CD4-positive, alpha-beta T cell treated with Interleukin-21 for 1 hour (primary cell): ENCODE results near the gene TRAF3.

Experiments used
- DNase-seq: peaks from one replicate; pipeline ENCODE4 v3.0.0-alpha.2; 2020

The TRAF3 gene

DNA sequence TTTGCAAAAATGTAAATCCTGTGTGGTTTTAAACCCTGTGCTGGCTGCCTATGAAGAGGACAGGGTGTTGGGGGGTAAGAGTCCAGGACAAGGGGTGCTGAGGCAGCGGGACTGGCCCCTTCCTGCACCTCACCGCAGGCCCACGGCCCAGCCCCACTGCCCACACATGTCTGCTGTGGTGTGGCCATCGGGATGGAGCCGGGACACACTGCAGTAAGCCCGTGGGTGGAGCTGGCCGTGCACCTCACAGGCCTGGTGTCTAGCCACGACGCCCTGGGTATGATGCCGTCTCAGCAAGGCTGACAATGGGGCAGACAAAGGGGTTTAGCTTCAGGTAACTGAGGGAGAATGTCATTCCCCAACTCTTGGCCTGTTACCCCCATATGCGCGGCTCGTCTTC, 164.8 kb downstream of the TRAF3 start:
- no peak for DNase-seq

DNA sequence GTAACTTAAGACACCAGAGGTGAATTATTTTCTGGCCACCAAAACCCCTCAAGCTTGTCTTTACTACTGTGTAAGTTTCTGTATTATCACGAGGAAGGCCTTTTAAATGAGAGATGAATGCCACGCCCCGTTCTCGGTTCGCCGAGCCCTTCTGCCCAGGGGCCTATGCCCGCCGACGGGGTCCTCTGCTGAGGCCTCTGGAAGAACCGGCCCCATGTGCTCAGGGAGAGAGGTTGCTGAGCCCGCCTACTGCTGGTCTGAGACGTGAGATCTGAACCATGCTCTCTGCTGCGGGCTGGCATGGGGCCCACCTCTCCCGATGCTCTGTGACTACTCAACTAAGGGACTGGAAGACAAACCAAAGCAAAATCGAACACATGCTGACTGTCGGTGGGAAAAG, 166.2 kb downstream of the TRAF3 start:
- no peak for DNase-seq

DNA sequence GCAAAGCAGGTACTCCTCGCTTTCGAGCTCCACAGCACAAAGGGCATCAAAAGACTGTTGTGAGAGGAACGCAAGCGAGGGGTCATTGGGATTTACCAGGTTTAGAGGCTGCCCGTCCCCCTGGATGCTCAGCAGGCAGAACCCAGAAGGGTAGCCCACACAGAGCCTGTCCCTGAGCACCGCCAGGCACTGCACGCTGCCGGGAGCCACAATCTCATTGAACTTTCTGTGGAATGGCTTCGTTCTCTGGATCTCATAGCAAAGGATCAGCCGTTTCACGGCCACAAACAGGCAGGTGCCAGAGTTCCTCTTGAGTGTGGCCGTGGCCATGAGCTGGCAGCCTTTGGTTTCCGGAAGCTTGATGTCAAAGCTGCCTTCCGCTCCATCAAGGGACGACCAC, 166.7 kb downstream of the TRAF3 start:
- DNase-seq: no peak

DNA sequence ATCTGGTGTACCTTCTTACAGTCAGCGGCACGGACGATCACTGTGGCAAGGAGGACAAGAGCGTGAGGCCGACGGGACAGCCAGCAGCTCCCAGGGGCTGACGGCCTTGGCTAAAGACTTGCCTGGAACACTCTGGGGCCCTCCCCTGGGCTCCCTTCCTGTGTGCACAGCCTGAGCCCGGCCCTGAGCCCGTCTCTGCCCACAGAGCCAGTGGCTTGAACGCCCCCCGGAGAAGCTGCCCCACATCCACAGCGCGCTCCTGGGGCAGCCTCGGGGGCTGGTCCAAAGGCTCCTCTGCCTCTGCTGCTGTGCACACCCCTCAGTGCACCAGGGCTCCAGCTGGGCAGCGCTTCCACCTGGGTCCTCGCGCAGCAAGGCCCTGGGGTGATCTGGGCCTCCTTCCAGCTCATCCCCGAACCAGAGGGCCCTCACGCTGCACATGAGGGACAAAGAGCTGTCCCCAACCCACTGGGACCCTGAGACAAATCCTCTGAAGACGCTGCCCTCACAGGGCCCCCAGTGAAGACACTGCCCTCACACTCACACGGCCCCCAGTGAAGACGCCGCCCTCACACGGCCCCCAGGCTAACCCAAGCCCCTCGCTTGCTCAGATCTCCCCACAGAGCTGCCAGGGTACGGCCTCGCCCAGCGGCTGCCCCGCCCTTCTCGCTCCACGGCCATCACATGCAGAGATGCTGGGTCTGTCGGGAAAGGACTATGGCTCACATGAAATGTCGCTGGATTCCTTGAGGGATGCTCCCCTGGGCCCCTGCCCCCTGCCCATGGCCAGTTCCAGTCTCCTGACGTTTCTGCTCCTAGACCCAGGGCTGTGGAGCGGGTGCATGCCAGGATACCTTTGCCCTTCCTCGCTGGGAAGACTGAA, 167.4 kb downstream of the TRAF3 start:
- no peak for DNase-seq

DNA sequence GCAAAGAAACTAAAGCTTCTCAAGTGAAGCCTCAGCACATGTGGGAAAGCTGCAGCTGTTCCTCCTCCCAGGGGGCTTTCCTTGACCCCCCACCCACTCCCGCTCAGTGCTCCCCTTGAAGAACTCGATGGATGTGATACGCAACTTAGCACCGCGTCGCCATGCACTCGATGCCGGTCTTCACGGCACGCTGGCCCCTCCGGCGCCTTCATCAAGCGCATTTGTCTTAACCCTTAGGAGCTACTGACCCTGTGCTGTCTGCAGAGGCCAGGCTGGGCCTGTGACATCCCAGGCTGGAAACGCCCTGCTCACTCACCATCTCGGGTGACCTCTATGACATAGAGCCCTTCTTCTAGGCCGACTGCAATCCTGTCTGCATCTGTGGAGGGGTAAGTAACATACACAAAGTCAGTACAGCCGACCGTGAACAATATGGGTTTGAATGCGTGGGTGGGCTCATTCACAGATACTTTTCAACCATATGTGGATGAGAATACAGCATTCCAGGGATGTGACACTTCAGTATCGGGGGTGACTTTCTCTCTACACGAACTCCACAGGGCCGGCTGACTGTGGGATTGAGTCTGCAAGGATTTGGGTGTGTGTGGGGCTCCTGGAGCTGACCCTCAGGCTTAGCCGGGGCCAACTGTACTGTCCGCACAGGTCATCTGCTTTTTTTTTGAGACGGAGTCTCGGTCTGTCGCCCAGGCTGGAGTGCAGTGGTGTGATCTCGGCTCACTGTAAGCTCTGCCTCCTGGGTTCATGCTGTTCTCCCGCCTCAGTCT, 168.3 kb downstream of the TRAF3 start:
- no peak for DNase-seq

DNA sequence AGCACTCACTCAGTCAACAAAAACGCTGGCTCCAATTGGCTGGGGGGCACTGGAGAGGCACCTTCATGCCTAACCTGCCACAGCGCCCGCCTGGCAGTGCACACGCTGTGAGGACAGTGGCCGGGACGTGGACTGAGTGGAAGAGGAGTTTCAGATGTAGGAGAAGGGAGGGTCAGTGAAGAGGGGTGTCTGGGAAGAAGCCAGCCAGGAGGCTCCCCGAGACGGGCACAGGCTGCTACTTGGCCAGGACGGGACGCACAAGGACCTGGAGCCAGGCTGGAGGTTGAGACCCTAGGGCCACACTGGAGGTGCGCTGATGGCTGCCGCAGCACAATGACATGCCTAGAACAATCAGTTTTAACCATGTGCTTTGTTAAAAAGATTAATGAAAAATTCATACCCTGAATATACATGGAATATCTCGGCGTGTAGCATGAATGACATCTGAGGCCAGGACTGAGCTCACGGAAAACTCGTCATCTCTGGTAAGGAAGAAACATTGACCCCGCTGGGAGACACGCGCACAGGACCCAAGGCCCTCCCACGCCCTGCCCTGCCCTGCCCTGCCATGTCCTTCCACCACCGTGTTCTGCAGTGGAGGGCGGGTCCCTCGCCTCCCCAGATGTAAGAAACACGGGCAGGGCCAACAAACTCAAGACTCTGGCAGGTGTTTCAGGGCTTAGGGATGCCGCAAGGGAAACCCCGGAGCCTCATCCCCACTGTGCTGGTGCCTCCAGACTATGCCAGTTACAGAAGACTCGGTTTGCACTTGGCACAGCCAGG, 170.3 kb downstream of the TRAF3 start:
- DNase-seq: no peak

DNA sequence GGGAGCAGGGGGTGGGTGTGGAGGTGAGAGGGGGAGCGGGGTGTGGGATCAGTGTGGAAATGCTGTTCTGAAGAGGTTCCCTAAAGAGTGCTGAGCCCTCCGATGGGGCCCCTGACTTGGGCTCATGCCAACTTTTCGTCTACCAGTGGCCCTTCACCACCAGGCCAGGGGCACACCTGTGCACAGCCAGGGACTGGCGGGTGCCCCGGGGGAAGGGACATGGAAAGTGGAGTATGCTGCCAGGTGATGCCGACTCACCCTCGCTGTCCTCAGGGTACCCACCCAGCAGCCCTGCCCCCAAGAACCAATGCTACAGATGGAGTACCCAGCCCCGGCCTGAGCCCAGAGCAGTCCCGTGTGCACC, 171.4 kb downstream of the TRAF3 start:
- DNase-seq: no peak

DNA sequence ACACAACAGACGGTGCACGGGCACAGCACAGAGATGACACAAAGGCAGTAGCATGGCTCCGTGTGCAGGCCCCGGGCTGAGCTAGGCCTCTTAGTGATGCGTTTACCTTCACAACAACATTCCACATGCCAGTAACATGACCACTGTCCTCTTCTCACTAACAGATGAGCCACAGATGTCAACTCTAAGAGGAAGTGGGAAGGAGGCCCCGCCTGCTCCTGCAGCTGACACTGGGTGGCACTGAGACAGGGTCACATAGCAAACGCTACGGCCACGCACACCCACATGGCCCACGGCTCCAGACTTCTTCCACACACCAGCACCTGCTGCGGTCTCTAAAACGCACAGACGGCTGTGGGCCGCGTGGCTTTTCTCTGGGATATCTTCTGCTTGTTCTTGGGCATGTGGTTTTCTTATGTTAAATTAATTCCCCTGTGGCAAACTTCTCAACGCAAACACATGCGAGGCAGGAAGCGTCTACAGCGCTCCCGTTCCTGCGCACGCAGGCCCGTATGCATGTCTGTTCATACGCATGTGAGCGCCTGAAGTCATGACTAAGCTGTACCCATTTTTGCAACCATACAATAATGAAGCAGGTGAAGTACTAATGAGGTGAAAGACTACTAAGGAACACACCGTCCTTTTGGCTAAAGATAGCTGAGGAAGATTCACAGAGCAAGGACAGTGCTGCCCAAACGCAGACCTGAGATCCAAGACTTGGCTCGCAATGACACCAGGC, 172.0 kb downstream of the TRAF3 start:
- peak; percentile 24 for DNase-seq

DNA sequence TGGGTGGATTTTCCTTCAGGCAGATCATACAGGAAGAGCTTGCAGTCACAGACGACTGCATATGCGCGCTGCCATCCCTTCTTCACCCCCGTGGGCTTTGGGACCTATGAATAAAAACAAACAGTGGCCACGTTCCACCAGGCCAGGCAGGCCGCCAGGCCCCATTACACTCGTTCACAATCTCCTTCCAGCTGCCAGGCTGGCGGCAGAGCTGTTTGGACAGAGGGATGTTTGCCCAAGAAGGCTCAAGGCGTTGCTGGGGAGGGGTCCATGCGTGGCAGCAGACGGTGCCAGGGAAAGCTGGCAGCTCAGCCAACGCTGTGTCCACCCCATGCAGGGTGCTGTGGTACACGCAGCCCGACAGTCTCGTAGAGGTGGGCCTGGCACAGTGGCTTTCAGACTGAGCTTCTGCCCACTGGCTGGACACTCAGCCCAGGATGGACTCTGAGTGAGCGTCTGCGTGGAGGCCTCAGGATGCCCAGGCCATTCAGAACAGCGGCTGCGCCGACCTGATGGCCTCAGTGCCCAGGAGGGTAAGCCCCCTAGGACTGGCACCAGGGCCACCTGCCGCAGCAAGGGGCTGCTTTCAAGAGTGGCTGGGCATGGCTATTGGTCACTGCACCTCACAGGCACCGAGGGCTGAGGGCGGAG, 172.7 kb downstream of the TRAF3 start:
- DNase-seq: no peak

DNA sequence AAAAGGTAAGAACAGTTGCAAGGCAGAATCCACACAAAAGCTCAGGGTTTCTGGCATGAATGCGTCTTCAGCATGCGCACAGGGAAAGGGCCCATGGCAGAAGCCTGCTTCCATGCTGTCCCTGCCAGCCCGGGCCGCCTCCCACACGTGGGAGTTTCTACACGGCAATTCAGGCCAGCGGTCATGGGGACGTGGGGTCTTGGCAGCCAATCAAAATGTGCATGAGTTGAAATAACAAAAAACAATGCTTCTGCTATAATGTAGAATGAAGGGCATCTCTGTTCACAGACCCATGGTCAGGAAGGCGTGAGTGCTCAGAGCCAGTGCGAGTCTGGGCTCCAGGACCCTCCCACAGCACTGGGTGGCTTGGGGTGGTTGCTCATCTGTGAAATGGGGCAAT, 173.8 kb downstream of the TRAF3 start:
- no peak for DNase-seq

DNA sequence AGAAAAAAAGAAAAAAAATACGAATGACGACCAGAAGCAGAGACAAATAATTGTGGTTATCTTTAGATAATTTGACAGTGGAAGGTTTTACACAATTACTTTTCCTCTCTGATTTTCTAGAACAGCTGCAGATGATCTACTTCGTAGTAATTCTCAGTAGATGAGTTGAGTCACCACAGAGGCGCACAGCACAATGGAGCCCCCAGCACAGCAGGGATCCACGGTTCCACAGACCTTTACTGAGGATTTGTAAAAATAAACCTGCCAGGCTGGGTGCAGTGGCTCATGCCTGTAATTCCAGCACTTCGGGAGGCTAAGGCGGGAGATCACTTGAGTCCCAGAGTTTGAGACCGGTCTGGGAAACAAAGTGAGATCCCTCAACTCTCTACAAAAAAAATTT, 174.6 kb downstream of the TRAF3 start:
- DNase-seq: no peak

DNA sequence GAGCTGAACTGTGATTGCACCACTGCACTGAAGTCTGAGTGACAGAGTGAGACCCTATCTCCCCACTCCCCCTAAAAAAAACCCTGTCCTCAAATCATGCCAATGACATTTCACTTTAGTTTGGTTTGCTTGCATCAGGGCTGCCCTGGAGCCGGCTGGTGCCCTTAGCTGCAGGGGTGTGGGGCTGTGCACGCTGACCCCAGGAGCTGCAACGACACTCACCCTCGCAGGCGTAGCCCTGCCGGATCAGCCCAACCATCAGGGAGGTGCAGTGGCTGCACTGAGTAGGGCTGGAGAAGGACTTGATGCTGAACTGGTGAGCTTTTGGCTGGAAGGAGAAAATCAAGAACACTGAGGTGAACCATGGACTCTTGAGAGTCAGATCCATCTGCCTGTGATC, 175.0 kb downstream of the TRAF3 start:
- DNase-seq: no peak

DNA sequence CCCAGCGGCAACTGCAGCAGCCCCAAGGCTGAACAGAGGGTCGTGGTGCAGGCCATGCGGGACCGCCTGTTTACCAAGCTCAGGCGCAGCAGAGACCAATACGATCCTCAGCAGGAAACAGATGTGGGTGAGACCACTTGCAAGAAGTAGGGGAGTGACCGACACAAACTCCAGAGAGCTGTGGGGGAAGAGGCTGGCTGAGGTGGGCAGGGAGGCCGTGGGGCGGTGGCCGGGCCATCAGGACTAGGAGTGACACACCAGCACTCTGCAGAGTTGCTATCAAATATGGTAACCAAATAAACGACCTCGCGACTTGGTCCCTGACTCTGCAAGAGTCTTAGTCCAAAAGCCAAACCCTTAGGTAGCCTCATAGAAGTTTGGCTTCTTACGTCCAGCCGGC, 175.9 kb downstream of the TRAF3 start:
- no peak for DNase-seq

DNA sequence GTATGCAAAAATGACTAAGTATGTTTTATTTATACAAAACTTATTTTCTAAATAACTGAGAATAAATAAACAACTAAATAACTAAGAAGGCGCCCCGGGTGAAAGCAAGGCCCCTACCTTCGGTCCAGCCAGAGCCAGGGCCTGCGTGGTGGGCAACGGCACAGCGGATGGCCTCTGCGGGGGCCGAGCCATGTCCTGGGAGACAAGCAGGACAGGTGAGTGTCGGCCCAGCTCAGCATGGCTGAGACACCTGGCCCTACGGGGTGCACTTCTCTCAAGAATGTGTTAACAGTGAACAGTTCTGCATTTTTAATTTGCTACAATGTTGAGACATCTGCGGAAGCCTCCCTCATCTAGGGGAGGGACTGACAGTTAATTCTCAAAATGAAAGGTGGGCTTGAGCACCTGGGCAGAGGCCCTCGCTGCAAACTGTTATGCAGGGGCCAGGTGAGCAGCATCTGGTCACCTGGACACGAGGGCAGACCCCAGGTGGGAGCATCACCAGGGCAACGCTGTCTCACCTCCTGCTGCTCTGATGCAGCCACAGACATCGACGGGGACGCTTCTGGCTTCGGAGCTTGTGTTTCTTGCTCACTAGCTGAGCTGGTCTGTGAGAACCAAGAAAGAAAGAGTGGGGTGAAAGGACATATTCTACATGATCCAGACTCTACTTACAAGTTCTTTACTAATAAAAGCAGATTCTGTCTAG, 177.0 kb downstream of the TRAF3 start:
- DNase-seq: no peak

DNA sequence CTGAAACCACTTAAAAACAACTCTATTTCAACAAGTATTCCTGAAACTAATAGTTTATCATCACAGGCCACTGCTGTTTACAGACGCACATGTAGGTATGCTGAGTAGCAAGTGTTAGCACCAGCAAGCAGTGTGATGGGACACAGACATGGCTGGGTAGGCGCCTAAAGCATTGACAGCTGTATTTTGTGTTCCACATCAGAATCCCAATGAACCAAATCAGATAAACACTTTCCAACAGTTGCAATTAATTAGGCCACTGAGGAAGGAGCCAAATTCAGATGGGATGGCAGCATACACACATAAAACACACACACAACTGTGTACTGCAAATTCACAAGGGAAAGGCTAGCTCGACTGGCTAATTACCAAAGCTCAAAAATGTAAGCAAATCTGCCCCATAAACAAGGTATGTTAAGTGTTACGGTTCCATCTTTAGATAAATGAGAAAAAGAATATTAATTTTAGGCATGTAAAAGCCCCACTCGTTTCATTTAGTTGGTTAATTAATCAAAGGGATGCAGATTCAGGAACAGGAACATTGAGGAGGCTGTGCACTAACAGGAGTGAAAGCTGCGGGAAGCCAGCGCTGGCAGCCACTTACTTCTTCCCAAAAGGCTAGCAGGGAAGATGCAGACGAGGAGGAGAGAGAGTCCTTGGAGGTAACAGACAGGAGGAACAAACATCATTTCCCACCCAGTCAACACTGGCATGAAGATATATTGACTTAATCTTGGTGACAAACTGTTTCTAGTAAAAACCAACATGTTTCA, 178.6 kb downstream of the TRAF3 start:
- no peak for DNase-seq

DNA sequence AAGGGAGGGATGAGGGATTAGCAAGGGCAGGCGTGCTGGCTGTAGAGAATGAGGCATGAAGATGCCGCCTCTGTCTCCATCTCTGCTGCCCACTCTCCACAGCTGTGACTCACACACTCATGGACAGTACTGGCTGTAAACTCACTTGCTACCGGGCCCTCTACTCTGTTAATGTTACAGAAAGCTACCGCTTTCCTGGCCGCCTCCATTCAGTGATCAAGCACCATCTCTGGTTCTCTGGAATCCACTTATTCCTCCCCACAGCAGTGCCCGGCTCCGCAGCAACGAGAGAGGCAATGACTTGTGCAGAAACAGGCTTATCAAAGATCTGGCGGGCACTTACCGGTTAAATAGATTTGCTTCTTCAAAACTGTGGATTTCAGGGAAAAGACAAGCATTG, 180.0 kb downstream of the TRAF3 start:
- no peak for DNase-seq

DNA sequence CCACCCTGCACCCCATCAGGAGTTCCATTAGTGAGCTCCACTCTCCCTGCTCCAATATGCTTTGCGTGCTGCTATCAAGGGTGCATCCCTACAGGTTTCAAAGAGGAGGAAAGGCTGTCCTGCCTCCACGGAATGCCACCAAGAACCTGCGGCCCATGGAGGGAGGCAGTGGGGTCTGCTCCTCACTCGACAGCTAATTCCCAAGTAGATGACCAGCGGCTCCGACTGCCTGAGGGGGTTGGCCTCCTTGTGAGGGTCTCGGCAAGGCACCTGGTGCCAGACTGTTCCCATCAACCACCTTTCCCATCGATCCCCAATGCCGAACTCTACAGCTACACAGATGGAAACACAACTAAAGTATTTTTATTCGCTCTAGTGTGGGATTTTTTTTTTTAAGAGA, 181.2 kb downstream of the TRAF3 start:
- no peak for DNase-seq
